COLO668 (cell line): ENCODE data around the gene ZNF195.
"Not testable (repeated sequence)": the region's sequence is repeated elsewhere in the genome, so short reads cannot be mapped to it uniquely, and the experiment has no call there.

Experiments
- DNase-seq: peaks from one replicate; lab custom pipeline; 2025; ENCODE audit not compliant: unreplicated experiment; lab: John Stamatoyannopoulos, UW

ZNF195 gene

DNA sequence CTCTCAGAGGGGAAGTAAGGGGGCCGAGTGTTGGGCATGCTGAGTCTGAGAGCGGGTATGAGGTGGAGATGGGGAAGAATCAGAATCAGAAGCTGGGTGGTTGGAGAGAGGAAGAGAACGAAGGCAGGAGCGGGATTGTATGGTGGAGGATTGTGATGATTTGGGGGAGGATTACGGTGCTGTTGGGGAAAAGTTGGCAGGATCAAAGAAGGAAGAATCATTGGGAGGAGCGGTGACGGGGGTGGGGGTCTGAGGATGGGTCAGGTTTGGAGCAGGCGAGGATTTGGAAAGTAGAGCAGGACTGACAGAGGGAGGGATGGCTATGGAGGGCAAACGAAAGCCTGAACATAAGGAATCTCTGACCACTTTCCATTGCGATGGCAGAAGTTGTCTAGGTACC, 22.1 kb downstream of the ZNF195 start:
- no peak for DNase-seq

- DNase-seq, result no peak
Measured at GRCh38 chr11:3353066-3353465, 25.9 kb downstream of the ZNF195 start.

- DNase-seq, result no peak
Measured at GRCh38 chr11:3347127-3347526, 31.8 kb downstream of the ZNF195 start.

DNA sequence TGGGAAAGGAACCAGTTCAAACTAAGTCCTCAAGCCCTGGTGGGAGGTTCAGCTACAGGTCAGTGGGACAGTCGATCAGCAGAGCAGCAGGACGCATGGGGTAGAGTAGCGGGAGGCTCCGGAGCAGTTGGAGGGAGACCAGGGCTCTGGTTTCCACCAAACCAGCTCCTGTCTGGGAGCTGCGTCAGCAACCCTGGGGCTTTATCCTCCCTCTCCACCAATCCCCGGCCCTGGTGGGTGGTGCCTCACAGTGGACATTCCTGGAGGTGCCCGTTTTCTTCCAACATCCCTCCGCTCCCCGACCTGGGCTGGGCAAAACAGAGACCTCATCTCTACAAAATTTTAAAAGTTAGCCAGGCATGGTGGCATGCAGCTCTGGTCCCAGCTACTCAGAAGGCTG, 32.4 kb downstream of the ZNF195 start:
- DNase-seq, result no peak

- DNase-seq, result no peak
Measured at GRCh38 chr11:3345736-3346135, 33.2 kb downstream of the ZNF195 start.

GRCh38 chr11:3344327-3345174, 34.4 kb downstream of the ZNF195 start:
- DNase-seq, result no peak

DNA sequence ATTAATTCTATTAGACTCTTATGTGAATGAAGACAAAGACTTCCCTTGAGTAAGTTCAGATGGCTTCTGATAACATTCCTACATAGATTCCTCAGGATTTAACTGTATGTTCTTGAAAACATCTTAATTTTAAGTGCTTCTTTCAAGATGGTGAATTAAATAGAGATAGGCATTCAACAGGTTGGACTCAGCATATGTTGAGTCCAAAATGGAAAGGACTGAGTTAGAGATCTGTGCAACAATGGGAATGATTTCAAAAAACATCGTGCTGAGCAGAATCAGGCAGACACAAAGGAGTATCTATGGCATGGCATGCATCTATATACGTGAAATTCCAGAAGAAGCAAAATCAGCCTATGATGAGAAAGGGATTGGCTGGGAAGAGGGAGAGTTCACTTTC, 36.2 kb downstream of the ZNF195 start:
- DNase-seq, result no peak

- DNase-seq, result peak; percentile 64
Measured at GRCh38 chr11:3341298-3341697, 37.6 kb downstream of the ZNF195 start.

DNA sequence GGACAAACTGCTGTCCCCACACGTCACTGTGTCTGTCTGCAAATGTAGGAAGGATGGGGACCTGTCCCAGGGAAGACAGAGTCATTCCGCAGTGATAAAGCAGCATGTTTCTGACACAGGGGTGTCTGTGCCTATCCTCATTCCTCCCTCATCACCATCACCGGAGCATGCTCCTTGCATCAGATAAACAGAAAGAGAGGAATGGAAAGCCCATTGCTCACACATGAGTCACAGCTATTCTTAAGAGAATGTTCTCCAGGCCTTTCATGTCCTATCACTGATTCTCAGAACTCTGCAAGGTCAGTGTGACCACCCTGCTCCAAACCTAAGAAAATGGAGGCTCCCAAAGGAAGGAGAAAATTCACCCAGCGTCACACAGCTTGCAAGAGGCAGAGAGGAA, 38.9 kb downstream of the ZNF195 start:
- DNase-seq, result no peak

DNA sequence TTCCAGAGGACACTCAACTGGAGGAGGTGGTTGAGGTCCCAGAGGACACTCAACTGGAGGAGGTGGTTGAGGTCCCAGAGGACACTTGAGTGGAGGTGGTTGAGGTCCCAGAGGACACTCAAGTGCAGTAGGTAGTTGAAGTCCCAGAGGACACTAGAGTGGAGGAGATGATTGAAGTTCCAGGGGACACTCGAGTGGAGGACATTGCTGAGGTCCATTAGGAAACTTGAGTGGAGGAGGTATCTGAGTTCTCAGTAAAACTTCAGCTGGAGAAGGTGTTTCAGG, 39.7 kb downstream of the ZNF195 start:
- no peak for DNase-seq

DNA sequence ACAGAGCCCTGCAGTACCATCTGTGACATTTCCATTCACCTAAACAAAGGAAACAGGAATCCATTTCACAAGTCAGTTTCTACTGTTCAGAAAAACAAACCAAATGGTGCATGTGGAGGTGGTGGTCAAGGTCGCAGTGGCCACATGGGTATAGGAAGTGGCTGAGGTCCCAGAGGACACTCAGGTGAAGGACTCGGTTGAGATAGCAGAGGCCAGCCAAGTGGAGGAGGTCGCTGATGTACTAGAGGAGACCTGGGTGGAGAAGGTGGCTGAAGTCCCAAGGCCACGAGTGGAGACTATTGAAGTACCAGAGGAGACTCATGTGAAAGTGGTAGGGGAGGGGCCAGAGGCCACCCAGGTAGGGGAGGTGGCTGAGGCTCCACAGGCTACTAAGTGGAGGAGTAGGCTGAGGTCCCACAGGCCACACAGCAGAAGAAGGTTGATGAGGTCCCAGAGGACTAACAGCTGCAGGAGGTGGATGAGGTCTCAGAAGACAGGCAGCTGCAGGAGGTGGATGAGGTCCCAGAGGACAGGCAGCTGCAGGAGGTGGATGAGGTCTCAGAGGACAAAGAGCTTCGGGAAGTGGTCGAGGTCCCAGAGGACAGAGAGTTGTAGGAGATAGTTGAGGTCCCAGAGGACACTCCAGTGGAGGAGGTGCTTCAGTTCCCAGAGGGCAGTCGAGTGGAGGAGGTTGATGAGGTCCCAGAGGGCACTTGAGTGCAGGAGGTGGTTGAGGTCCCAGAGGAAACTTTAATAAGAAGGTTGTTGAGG, 40.2 kb downstream of the ZNF195 start:
- no peak for DNase-seq

- DNase-seq, result not testable (repeated sequence)
Measured at GRCh38 chr11:3336420-3336819, 42.5 kb downstream of the ZNF195 start.

- DNase-seq, result not testable (repeated sequence)
Measured at GRCh38 chr11:3333157-3333556, 45.8 kb downstream of the ZNF195 start.

DNA sequence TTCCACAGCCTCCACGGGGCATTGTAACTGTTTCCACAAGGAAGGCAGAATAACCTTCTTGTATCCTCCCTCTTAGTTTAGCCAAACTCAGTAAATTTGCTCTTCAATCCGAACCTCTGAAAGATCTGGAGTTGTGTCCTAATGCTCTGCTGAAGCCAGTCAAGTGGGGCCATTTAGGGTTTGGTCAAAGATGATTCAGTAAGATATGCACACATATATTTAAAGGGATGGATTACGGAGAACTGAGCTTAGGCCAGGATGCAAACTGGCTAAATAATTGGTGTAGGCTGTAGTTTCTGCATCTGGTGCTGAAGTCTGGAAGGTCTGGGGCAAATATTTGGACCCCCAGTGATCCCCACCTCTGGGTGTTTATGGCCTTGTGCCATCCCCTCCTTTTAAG, 47.9 kb downstream of the ZNF195 start:
- not testable (repeated sequence) for DNase-seq

- not testable (repeated sequence) for DNase-seq
Measured at GRCh38 chr11:3330064-3330463, 48.9 kb downstream of the ZNF195 start.

DNA sequence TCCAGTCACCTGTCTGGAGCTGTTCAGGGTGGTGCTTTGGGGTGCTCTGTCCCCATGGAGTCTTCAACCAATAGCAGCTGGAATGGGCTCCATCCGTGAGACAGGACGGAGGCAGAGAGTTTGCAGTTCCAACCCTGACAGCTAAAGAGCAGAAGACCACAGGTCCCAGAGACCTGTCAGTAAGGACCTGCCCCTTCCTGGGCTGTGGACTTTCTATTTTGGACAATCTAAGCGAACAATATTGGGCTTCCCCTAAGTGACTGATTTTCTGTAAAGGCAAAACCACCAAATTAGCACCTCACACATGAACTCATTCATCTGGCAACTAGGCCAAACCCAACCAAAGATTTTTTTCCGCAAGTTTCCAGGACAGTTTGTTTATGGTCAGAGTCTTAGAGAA, 50.4 kb downstream of the ZNF195 start:
- not testable (repeated sequence) for DNase-seq

DNA sequence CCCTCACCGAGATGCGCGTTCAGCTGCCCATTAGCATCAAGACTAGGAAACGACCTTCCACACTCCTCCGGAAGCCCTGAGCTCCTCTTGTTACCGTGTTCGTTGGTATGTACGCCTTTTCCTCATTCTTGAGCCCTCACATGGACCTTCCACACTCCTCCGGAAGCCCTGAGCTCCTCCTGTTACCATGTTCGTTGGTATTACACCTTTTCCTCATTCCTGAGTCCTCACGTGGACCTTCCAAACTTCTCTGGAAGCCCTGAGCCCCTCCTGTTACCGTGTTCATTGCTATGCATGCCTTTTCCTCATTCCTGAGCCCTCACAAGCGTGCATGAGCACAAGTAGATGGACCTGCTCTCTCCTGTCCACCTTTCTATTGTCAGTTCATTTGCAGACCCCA, 52.5 kb downstream of the ZNF195 start:
- DNase-seq, result not testable (repeated sequence)

- not testable (repeated sequence) for DNase-seq
Measured at GRCh38 chr11:3324724-3325123, 54.2 kb downstream of the ZNF195 start.
